Neural crest cell (in vitro differentiated cells): ENCODE data around the gene HPS1. TPM values are rescaled to one million over a fixed set of nuclear protein-coding genes. Genes with fewer than 3 reads are reported as not detected.

Source experiments
- DNase-seq: peaks from one replicate; pipeline ENCODE4 v3.0.0; 2021; ENCODE audit warnings: low read depth, mixed read lengths, low spot score
- H3K27ac Mint-ChIP-seq: one replicate; pipeline ENCODE4 v1.8.0; 2021; ENCODE audit warnings: mild to moderate bottlenecking, mixed read lengths; ENCODE audit not compliant: unreplicated experiment
- H3K27me3 Mint-ChIP-seq: 2 replicates; pipeline ENCODE4 v1.8.0; 2021; ENCODE audit warnings: low read depth, mild to moderate bottlenecking, mixed read lengths
- H3K36me3 Mint-ChIP-seq: 2 replicates; pipeline ENCODE4 v1.8.0; 2021; ENCODE audit warnings: low read depth, mild to moderate bottlenecking, mixed read lengths
- H3K4me1 Mint-ChIP-seq: 2 replicates; pipeline ENCODE4 v1.8.0; 2021; ENCODE audit warnings: mixed read lengths
- H3K4me3 Mint-ChIP-seq: one replicate; pipeline ENCODE4 v1.8.0; 2021; ENCODE audit warnings: mild to moderate bottlenecking, mixed read lengths
- H3K9me3 Mint-ChIP-seq: 2 replicates; pipeline ENCODE4 v1.8.0; 2021; ENCODE audit warnings: mixed read lengths
- CTCF ChIP-seq: fragments of 200-600 bp; sonication (generic); conservative IDR thresholded peaks from 2 replicates; pipeline ENCODE4 v1.5.0; 2021; ENCODE audit warnings: antibody characterized with exemption, mild to moderate bottlenecking
- total RNA-seq: library from RNA; stranded (reverse); gene quantifications from 2 replicates; pipeline ENCODE4 v1.2.1, GENCODE V29; 2021

HPS1 gene
- total RNA-seq, 1 donor from 2014 or later, result 46.9 TPM

- Mint-ChIP-seq H3K27ac (no peak overlapping the region), H3K4me3 (no peak overlapping the region), H3K9me3 (peaks cover 3% of the 10 kb centered on the region), H3K4me1 (no peaks in the 10 kb centered on the region), H3K27me3 (no peaks in the 10 kb centered on the region), H3K36me3 (no peaks in the 10 kb centered on the region)
- TF ChIP-seq CTCF, result no peak
- DNase-seq, result no peak
Observed at GRCh38 chr10:98486421-98486820, 39.7 kb upstream of the HPS1 start.

GRCh38 chr10:98485959-98486358 lies 39.2 kb upstream of the HPS1 start:
- H3K4me3 Mint-ChIP-seq, result no peak overlapping the region
- no peaks in the 10 kb centered on the region for H3K27me3 Mint-ChIP-seq
- H3K9me3 Mint-ChIP-seq, result peaks cover 3% of the 10 kb centered on the region
- DNase-seq, result no peak
- no peaks in the 10 kb centered on the region for H3K4me1 Mint-ChIP-seq
- H3K36me3 Mint-ChIP-seq, result no peaks in the 10 kb centered on the region
- no peak for TF ChIP-seq CTCF
- H3K27ac Mint-ChIP-seq, result no peak overlapping the region

GRCh38 chr10:98483658-98484057 lies 36.9 kb upstream of the HPS1 start:
- Mint-ChIP-seq H3K36me3 (no peaks in the 10 kb centered on the region), H3K27me3 (no peaks in the 10 kb centered on the region), H3K4me3 (no peak overlapping the region), H3K27ac (no peak overlapping the region), H3K9me3 (peaks cover 3% of the 10 kb centered on the region), H3K4me1 (peaks cover 1% of the 10 kb centered on the region)
- TF ChIP-seq CTCF, result no peak
- no peak for DNase-seq

GRCh38 chr10:98482096-98482495 lies 35.4 kb upstream of the HPS1 start:
- Mint-ChIP-seq H3K36me3 (no peaks in the 10 kb centered on the region), H3K4me1 (peaks cover 4% of the 10 kb centered on the region), H3K9me3 (peaks cover 3% of the 10 kb centered on the region), H3K27ac (no peak overlapping the region), H3K27me3 (no peaks in the 10 kb centered on the region), H3K4me3 (no peak overlapping the region)
- TF ChIP-seq CTCF, result no peak
- DNase-seq, result no peak

GRCh38 chr10:98481404-98481945 lies 34.7 kb upstream of the HPS1 start:
- Mint-ChIP-seq H3K4me1 (peaks cover 4% of the 10 kb centered on the region), H3K4me3 (no peak overlapping the region), H3K27ac (no peak overlapping the region), H3K27me3 (no peaks in the 10 kb centered on the region), H3K9me3 (peaks cover 3% of the 10 kb centered on the region), H3K36me3 (no peaks in the 10 kb centered on the region)
- no peak for DNase-seq
- TF ChIP-seq CTCF, result no peak
